Erythroblast (primary cell): ENCODE data around the gene MAX.
"Not testable (repeated sequence)": the region's sequence is repeated elsewhere in the genome, so short reads cannot be mapped to it uniquely, and the experiment has no call there.

Source experiments
- DNase-seq, 2 experiments: peaks; one replicate each; lab custom pipeline; 2025; lab: John Stamatoyannopoulos, UW
- GATA1 ChIP-seq: IDR thresholded peaks from 2 replicates; pipeline ENCODE4 v1.6.1; 2011; ENCODE audit warnings: low read depth, mild to moderate bottlenecking, control low read depth, low read length, moderate library complexity
- POLR2A ChIP-seq: IDR thresholded peaks from 2 replicates; pipeline ENCODE4 v1.6.1; 2011; ENCODE audit warnings: mild to moderate bottlenecking, low read length

The MAX gene

DNA sequence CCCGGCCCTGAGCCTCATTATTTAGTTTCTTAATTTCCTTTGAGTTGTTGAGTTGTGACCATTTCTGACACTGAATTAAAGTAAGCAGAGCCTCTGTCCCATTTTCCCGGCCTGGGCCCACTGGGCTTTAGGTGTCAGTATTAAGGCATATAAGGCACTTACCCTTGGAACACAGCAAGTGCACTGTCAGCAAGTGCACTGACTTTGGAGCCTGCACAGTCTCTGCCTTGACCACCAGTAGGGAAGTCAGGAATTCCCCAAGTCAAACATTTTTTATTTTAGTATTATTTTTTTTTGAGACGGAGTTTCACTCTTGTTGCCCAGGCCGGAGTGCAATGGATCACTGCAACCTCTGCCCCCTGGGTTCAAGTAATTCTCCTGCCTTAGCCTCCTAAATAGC, 56.6 kb downstream of the MAX start:
- TF ChIP-seq GATA1 (no peak), POLR2A (no peak)
- no peak for DNase-seq

DNA sequence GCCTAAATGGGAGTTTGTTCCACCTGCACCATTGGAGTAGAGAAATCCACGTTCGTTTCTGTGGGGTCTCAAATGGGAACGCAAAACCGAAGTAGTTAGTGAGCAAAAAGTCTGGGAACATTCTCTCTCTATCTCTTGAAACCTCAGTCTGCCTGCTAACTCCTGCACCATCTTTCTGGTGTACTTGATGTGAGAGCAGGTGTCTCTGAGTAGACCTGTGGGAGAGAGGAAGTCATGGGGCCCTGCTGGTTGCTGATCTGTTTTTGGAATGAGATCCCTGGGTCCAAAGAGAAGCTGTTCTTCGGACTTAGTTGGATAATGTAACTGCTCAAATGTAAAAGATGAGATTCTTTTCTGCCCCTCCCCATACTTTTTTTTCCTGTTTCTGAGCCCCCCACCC, 57.3 kb downstream of the MAX start:
- no peak for TF ChIP-seq GATA1
- TF ChIP-seq POLR2A = no peak
- peak in 1 of 2 experiments; percentile 48 for DNase-seq

DNA sequence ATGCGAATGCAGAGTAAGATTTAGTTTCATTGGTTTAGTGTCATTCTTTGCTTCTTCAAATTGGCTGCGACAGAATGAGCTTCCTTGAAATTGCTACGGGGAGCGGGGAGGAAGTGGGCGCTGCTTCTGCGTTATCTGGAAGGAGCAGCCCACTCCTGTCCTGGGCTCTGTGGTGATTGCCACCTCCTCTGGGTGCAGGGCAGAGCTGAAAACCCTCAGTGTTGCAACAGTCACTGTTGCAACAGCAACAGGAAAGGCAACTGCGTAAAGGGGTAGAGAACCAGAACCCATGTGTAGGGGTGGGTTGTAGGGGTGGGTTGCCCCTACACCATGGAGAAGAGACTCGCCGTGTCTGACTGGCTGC, 57.7 kb downstream of the MAX start:
- DNase-seq = peak; percentile 95 to 98
- TF ChIP-seq GATA1 = peak; percentile 74
- peak; percentile 53 for TF ChIP-seq POLR2A

DNA sequence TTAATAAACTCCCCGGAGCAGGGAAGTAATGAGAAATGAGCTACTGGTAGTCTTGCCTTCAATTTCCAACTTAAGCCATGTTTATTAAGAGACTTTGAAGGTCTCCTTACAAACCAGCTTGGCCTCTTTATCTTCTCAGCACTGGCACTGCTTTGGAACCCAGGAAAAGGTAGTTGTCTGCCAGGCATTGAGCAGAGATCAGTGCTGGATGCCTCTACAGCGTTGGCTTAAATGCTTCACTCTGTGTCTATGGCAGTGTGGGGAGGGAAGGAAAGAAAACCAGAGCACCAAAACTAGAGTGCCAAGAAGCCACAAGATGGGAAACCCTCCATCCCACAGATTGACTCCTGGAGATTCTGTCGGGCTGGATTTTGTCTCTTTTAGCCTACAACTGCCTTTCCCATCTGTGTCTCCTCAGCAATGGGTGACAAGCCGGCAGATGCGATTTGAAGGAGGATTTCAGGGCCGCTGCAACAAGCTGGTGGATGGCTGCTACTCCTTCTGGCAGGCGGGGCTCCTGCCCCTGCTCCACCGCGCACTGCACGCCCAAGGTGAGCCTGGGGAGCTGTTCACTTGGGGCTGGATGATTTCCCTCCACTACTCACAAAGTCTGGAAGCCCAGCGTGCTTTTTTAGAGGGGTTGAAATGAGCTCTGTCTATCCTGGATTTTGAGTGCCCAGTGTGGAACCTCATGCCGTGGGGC, 58.3 kb downstream of the MAX start:
- TF ChIP-seq POLR2A (no peak), GATA1 (no peak)
- DNase-seq = peak; percentile 62 to 76

DNA sequence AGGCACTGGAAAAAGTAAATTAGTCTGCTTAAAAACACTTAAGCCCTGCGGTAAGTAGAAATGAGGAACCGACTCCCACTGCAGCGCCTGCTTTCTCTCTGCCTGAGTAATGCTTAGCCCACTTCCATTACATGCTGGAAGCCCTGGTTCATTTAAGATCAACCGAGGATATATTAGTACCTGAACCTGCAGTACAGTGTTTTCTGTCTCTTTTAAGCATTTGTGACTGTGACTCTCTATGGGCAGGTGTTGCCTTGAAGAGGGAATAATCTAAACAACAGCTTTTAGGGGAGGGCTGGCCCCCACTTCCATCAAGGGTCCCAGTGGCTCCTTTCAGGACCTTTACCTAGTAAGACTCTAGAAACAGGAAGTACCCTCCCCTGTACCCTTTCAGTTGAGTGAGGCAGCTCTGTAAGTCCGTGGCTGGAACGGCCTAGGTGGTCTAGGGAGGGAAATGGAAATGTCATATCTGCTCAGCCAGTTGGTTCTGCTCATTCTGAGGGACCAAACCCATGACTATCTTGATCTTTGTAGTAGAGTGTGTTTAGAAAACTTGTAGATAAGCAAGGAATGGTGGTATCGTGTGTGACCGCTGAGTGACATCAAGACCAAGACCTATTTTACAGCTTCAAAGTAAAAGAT, 59.5 kb downstream of the MAX start:
- TF ChIP-seq POLR2A (no peak), GATA1 (peak; percentile 40)
- peak; percentile 91 to 98 for DNase-seq

DNA sequence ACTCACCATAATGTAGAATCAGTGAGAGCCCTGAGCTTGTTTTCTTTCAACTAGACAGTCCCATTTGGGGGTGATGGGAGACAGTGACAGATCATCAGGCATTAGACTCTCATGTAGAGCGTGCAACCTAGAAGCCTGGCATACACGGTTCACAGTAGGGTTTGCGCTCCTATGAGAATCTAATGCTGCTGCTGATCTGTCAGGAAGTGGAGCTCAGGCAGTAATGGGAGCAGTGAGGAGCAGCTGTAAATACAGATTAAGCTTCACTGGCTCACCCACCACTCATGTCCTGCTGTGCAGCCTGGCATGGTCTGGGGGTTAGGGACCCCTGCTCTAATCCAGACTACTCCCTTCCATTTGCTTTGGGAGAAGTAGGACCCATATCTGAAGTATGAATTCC, 60.0 kb downstream of the MAX start:
- no peak for TF ChIP-seq GATA1
- no peak for TF ChIP-seq POLR2A
- DNase-seq = peak; percentile 76 to 79

DNA sequence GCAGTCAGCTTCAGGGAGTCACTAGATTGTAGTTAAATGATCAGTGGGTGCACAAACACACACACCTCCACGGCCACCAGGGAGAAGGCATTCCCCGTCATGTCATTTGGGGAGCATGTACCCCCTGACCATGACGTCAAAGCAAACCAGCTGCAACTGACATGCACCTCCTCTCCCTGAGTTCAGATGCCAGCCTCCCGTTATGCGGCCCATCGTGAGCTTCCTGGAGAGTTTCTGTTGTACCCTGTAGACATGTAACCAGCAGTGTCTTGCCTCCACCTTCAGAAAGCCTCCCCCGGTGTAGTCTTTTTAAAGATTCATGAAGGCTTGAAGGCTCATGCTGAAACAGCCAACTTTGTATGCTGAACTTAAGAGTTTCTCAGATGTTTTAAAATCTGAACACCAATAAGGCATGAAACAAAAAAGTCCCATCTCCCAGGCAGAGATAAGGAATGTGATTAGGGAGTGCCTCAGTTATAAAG, 60.8 kb downstream of the MAX start:
- TF ChIP-seq POLR2A (no peak), GATA1 (no peak)
- no peak for DNase-seq

DNA sequence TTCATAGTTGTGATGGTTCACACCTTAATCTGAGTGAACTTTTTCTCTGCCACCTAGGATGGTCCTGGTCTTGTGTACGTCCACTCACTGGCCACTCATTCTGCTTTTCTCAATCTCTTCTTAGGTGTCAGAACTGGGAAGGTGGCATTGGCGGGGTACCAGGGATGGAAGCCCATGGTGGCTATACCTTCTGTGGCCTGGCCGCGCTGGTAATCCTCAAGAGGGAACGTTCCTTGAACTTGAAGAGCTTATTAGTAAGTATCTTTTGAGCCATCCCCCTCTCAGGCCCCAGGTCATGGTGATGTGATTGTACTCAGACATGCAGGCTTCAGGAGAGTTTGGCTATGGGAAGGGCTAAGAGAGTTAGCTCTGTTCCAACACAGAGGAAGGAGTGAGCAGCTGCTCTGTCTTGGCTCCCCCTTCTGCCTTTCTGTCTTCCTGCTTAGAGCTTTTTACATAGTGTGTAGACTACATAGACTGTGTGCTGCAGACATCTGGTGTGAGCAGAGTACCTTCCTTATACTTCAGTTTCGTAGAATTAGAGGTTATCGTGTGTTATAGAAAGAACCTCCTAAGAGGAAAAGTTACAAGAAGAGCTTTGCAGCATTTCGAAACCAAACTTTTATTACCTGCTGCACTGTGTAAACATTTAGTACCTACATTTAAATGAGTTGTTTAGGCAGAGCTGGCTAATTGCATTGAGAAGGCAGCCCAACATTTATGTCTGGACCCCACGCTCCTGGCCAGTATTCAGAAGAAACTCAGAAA, 61.5 kb downstream of the MAX start:
- DNase-seq = no peak
- no peak for TF ChIP-seq GATA1
- TF ChIP-seq POLR2A = no peak

DNA sequence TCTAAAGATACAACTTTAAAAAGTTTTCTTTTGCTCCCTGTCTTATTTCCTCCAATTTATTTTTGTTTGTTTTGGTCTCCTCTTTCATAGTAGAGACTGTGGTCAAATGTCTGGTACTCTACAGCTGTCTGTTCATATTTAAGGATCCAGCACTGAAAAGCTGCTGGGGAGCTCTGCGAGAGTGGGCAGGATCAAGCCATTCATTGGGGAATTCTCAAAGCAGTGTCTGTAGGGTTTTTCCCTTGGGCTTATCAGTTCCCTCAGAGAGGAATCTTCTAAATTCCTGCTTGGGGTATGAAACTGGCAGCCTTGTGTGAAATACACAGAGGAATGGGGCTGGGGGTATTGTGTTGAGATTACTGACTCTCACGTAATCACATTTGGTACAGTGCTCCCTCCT, 63.4 kb downstream of the MAX start:
- TF ChIP-seq GATA1 (no peak), POLR2A (no peak)
- no peak for DNase-seq

DNA sequence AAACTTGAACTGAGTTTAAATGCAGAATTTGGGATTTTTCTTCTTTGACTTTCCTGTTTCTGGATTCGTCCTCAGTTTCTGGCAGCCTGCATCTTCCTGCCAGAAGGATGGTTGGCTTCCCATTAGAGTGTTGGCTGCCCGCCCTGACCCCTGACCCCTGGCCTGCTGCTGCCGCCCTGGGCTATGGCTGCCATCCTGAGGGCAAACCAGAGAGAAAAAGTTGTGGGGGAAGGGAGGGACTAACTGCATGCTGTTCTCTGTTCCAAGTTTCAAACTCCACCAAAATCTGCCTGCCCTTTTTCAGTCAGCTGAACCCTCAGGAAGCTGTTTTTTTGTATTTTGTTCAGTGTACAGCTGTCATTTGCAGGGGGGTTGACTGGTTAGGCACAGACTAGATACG, 67.3 kb downstream of the MAX start:
- DNase-seq = no peak
- no peak for TF ChIP-seq POLR2A
- TF ChIP-seq GATA1 = no peak

DNA sequence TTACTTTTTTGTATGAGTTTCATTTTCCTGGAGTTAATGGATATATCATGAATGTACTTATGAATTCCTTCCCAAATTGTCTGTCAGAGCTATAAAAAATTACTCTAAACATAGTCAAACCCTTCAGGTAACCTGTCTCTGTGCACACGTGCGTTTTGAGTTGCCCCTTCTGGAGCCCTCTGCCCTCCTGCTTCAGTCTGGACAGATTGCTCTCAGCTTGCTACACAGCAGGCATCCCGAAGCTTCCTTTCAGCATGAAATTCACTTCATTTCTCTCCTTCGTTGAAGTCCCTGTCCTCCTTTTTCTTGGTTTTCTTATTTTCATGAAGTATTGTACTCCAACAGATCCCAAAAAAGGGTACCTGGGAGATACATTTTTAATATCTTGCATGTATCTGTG, 68.3 kb downstream of the MAX start:
- TF ChIP-seq GATA1 = no peak
- DNase-seq = no peak

DNA sequence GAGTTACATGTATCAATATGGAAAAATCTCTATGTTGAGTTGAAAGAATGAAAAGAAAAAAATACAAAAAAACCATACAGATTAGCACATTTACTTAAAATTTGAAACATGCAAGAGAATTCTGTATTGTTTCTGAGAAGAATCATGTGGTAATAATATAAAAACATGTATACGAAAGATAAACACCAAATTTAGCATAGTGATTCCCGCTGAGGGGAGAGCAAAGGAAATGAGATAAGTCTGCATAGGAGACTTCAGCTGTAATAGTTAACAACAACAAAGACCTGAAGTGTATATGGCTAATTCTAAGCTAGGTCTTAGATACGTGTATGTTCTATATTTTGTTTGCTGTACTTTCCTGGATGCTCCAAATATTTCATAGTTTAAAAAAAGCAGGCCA, 69.1 kb downstream of the MAX start:
- TF ChIP-seq GATA1 (no peak), POLR2A (no peak)
- no peak for DNase-seq

DNA sequence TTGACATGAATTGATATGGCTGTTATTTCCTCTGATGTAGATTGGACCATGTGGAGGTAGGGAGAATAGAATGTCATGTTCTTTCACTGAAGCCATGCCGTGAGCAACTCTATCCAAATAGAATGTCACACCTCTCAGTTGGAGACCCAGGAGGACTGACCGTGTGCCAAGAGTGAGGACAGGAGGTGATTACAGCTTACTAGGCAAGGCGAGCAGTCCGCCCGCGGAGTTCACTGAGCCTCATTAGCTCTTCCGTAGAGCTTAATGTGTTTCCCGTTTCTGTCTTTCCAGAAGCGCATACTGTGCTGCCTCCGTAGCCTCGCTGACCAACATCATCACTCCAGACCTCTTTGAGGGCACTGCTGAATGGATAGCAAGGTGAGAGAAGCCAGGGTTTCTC, 70.0 kb downstream of the MAX start:
- TF ChIP-seq GATA1 (no peak), POLR2A (no peak)
- no peak for DNase-seq

DNA sequence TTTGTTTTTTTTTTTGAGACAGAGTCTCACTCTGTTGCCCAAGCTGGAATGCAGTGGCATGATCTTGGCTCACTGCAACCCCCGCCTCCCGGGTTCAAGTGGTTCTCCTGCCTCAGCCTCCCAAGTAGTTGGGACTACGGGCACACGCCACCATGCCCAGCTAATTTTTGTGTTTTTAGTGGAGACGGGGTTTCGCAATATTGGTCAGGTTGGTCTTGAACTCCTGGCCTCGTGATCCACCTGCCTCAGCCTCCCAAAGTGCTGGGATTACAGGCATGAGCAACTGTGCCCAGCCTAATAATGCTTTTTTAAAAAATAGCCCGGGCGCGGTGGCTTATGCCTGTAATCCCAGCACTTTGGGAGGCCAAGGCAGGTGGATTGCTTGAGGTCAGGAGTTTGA, 71.0 kb downstream of the MAX start:
- DNase-seq = not testable (repeated sequence)

DNA sequence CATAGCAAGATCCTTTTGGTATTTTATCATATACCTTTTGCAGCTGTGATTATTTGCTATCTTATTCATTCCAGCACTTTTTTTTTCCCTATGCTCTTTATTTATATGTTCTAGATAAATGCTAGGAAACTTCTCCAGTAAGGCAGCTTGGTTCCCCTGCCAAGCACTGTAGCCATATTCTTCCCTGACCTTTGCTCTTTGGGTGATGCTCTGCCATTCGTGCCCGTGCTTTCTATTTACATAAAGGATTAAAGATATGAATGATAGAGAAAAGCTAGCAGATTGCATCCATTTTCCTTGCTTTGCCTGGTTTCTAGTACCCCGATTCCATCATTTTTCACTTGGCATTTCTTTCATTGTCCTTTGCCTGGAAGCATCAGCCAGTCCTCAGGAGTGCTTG, 73.4 kb downstream of the MAX start:
- TF ChIP-seq GATA1 (no peak), POLR2A (no peak)
- DNase-seq = no peak
